HL-60/S4 (cell line): ENCODE measurements around the gene TMEM89.

Source experiments
- in situ Hi-C: fragments of 300-500 bp; cut with MboI; formaldehyde crosslinking; loops from 2 replicates; pipeline ENCODE4 v1.14.3; 2022; ENCODE audit warnings: low sequenced_read_pairs

Gene TMEM89

DNA sequence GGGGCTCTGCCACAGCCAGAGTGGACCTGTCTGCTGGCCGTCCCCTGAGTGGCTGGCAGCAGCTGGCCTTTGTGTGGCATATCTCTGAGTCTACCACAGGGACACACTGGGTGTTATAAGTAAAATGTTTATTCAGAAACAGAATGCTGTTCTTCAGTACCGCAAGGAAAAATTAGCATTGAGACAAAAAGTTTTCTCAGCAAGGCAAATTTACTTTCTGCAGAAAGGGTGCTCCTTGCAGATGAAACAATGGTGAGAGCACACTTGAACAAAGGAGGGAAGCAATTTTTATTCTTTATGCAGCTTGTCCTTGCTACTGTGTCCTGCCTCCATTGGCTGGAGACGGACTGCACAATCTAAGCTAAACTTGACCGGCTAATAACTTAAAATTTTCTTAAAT is 4.0 kb downstream of the TMEM89 start:
- in situ Hi-C loops, result no loop called here

DNA sequence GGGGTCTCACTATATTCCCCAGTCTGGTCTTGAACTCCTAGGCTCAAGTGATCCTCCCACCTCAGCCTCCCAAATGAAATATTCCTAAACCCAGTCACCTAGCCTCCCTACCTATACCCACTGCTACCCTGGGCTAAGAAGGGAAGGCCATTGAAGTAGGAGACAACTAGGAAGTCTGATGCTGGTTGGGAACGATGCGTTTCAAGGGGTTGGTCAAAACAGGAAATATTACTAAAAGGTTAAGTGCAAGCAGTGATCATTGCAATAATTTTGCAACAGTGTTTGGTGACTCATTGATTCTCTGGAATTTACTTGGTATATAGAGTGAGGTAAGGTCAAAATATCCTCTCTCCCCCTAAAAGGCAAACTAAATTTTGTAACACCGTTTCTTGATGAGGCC is 7.5 kb downstream of the TMEM89 start:
- in situ Hi-C loops, result no loop called here

DNA sequence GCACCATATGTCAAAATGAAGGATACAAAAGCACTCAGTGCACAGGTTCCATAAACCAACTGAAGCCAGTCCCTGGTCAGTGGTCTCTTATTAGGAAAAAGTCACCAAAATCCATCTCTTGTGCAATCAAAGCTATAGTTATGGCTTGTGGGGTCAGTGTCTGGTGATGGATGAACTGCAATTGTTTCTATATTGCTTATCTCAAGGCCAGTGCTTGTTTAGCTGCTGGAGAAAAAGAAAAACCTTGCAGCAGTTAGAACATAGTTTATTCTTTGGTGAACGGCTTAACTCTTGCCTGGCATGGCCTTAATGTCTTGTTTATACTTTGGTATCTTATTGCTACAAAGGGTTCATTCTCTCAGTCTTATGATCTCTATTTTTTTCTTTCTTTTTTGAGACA is 9.3 kb downstream of the TMEM89 start:
- in situ Hi-C loops, result no loop called here

DNA sequence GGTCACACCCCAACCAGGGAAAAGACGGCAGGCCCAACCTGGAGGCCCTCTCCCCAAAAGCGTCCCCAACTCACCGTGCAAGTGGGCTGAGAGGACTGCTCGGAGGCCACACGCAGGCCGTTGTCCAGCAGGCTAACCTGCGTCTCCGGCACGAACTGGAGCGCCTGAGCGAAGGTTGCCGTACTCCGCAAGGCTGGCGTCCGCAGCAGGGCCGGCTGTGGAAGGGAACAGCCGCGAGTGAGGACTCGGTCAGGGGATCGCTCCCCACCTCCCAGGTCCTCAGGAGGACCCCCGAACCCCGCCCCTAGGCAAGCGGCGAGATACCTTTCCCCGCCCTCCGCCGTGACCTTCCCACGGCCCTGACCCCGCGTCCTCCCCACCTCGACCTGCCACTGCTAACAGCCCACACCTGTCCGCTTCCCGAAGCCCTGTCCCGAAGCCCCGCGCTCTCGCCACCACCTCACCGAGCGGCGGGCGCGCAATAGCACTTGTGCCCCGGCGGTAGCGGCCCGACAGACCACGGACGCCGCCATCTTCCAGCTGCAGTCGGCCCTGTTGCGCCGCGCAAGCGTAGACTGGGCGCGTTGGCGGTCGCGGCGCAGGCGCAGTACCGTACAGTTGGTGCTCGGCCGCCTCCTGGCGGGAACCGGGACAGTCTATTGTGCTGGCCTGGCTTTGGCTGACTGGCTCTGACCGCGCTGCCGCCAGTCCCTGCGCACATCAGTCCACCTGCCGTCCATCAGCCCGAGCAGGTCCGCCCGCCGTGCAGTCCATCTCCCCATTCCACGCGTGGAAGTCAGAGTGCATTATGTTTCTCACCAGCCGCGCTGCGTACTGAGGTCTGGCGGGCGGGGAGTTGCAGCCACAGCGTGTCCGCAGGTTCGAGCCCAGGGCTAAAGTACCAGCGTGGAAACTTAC is 12.2 kb downstream of the TMEM89 start, which contains the start of gene UQCRC1:
Gene UQCRC1, minus strand, starts transcription at position 559 of the 918 bp plus-strand sequence. Its CDS starts 26 bp downstream, at position 533.
- in situ Hi-C loops, result no loop called here

DNA sequence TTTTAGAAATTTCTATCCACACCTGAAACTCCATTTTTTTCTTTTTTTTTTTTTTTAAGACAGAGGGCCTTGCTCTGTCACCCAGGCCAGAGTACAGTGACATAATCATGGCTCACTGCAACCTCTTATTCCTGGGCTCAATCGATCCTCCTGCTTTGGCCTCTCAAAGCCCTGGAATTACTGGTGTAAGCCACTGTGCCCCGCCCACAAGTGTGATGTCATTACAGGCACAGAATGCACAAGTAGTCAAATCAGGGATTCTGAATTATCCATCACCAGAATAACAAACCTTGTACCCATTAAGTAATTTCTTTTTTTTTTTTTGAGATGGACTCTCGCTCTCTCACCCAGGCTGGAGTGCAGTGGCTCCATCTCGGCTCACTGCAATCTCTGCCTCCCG is 14.1 kb downstream of the TMEM89 start:
- in situ Hi-C loops, result no loop called here

DNA sequence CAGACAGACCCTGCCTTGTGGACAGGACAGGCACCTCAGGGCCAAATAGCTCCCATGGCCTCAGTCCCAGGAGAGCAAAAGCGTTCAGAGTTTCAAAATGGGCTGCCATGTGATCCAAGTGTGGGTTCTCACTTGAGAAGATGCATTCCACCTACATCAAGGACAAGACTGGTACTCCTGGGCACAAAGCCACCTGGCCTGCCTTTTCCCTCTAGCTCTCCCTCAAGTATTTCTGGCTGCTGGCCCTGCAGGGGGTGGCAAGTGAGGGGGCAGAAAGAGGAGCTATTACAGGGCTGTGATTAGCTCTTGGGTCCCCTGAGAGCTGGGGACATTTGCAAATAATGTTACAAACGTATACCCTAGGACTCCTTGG is 20.0 kb downstream of the TMEM89 start:
- in situ Hi-C loops, result no loop called here

DNA sequence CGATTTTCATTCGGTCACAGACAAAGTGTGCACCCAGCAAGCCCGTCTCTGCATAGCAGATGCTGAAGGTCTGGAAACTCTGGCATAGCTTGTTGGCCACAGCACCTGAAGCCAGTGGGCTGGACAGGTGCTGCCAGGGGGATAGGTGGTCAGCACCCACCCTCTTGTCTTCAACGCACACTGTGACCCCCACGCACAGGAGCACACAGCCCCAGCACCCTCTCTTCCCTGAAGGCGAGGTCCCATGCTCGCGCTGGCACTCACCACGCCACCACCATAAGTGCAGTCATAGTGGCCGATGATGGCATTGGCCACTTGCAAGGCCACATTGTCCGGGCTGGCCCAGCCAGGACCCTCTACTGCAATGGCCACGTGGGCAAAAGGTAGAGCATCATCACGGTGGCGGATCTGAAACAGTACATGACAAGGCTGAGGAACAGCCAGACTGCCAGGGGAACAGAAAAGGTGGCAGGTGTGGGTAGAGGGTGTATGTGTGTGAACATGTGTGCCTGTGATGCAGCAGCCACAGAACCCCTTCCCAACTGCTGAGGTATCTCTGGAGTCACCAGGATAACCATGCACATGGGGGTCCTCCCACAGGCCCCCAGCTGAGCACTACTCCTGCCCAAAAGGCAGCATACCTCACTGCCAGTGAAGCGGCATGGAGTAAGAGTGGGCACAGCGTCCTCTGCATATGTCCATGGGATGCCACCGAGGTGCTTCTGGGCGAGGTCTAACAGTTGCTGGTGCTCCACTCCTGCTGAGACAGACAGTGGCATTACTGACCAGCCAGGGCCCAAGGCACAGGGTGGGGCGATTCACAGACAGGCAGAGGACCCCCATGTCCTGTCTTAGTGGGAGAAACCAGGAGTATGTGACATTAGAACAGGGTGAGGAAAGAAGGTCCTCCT is 20.6 kb downstream of the TMEM89 start:
- in situ Hi-C loops, result no loop called here

DNA sequence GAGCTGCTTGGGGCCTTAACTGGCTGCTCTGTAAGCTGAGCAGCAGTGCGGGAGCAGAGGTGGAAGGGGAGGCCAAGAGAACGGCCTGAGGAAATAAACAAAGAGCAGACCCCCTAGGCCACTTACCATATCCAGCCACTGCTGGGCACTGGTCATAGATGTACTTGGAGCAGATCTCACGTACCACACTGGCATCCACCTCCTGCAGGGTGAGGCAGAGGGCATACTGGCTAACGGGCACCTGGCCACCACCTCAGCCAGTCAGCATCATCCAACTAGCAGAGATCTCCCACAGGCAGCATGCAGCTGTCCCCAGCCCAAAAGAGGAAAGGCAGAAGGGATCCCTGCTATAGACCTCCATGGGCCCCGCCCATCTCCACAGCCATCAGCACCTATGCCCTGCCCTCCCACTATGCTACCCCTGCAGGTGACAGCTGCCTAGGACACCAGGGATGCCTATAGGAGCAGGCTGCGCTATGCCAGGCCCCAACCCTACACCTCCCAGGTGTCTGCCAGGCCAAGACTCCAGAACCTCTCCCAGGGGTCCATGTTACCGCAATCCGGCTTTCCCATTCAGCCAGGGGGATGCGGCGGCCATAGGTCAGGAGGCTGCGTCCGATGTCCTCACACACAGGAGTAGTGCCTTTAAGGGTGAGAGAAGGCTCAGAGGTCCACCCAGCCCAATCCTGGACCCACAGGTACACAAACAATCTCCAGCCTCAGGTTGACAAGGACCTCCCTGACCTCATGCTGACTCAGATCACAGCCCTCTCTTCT is 21.9 kb downstream of the TMEM89 start:
- in situ Hi-C loops, result no loop called here

DNA sequence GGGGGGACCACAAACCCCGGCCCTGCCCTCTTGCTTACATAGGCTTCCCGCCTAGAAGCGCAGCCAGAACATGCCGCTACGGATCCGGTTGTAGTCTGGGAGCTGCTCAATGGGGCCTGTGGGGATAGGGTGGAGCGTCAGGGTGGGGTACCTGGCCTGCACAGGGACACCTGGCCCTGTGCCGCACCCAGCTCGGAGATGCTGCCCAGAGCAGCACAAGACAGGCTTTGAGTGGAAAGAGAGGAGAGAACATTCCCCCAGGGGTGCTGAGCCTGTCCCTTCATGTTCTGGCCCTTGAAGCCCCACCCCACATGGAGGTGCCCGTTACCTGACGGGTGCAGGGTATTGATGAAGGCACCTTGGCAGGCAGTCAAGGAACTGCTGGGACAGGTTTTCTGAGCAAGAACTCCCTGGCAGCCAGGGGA is 22.5 kb downstream of the TMEM89 start:
- in situ Hi-C loops, result no loop called here

DNA sequence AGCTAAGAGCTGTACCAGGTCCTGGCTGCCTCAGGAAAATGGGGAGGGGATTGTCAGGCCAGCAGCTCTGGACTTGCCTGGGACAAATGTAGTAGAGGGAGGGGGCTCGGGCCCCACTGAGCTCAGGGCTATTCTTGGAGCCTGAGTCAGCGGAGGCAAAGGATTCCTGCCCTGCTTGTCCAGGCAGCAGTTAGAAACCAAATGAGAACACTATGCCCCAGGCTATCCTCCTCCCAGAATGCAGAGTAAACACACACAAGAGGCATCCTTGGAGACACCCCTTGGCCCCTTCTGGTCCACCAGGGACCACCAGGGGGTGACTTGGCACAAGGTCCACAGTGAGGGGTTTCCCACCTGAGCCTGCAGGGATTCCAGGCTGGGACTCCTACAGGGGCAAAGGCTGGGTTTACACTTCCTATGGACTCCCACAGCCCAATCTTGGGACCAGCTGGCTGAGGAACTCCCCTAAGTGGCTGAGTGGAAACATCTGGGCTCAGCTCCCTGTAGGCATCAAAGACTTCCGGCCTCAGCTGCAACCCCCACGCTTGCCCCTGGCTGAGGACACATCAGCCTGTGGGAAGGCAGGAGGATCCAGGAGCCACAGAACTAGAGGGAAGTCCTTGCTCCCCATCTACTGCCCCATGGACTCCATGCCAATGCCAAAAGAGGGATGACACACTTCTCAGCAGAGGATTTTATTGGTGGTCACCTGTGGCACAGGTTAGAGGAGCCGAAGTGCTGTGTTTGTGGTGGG is 23.1 kb downstream of the TMEM89 start:
- in situ Hi-C loops, result no loop called here

DNA sequence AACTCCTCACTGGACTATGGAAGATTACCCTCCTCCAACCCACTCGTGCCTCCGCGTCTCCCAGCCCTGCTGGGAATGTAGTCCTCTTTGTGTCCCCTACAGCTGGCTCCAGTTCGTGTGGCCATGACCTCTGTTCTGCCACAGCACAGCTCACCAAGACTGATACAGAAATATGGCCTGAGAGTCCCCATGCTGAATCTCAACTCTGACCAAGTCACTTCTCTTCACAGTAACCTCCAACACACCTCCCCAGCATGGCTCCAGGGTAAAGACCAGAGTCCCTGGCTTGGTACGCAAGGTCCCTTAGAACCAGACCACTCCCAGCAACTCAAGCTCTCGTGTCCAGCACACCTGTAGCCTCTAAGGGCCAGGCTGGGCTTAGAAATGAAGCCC is 24.2 kb downstream of the TMEM89 start:
- in situ Hi-C loops, result no loop called here

DNA sequence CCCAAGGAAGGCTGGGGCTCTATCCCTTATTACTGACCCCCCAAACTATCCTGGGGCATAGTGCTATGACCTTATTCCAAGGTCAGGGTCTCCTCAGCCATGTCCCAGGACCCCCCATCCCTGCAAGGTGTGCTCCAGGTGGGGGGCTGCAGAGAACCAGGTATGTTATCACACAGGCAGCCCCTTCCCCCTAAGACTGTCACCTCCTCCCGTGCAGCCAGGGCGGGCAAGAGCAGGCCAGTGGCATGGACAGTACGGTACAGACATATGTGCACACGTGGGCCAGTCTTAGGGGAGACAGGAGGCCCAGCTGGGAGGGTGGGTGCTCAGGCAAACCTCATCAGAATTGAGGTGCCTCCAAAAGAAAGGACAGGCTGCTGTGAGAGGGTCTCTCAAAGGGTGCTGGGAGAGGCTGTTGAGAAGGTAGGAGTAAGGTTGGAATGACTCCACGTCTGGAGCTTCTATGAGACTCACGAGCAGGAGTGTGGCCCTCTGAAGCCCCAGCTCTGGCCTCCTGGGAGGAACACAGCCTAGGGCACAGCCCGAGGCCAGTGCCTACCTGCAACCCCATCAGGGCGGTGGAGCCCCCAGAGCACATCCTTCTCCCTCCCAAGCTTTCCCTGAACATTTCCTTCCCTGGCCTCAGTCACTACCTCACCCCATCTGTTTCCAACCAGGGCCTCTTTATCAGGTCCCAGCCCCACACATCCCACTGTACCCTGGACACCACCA is 24.7 kb downstream of the TMEM89 start:
- in situ Hi-C loops, result no loop called here

DNA sequence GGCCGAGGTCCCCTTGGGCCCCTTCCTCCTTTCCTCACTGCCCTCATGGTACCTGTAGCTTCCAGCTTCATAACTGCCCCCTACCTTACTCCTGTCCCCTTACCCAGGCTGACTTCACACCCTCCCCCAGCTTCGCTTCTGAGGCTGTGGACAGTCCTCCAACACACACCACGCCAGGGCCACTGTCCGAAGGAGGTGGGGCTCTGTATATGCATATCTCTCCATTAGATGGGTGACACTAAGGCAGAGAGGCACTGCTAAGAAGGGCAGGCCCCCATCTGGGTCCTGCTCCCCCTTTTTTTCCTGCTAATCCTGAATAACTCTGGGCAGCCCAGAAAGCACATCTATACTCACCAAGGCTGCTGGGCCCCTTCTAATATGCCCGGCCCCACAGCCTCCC is 25.4 kb downstream of the TMEM89 start:
- in situ Hi-C loops, result no loop called here

DNA sequence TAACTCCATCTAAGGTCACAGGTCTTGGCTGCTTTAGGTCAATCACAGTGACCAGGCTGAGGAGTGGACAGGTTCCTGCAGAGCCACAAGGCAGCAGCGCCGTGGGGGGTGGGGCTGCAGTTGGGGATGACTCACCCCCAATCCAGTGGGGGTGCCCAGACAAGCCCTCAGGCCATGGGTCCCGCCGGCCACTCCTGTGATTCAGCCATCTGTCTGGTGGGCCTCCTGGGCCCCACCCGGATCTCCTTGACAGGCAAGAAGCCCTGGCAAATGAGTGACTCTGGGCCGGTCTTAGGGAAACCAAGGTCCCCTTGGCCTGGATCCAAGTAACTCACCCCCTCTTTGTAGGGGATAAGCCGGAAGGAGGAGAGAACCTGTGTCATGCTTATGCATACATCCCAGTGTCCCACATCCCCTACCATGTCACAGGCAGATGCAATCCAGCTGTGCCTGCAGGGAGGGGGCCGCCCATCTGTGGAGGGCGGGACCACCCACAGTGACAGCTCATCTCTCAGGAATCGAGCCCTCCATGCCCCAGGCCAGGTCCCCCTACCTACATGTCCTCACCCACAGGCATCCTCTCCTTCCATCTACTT is 25.9 kb downstream of the TMEM89 start:
- in situ Hi-C loops, result no loop called here

DNA sequence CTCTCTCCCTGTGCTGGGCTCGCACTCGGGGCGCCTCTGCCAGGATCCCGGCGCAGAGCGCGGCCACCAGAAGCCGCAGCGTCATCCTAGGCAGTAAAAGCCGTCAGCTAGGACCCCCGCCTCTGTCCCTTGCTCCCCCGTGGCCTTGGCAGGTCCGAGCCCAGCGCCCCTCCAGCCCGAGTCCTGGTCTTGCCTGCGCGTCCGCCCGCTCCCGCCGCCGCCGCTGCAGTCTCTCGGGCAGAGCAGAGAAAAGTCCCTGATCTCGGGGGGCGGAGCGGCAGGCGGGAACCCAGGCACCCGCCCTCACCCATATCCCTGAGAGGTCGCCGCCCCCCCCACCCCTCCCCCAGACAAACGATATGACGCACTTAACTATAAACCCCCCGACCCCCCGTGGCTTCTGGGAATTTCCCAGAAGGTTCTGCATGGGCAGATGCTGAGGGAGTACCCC is 26.5 kb downstream of the TMEM89 start, which contains the start of gene COL7A1:
Gene COL7A1, minus strand, starts transcription at position 255 of the 451 bp plus-strand sequence. Its CDS starts 170 bp downstream, at position 85.
- in situ Hi-C loops, result no loop called here

DNA sequence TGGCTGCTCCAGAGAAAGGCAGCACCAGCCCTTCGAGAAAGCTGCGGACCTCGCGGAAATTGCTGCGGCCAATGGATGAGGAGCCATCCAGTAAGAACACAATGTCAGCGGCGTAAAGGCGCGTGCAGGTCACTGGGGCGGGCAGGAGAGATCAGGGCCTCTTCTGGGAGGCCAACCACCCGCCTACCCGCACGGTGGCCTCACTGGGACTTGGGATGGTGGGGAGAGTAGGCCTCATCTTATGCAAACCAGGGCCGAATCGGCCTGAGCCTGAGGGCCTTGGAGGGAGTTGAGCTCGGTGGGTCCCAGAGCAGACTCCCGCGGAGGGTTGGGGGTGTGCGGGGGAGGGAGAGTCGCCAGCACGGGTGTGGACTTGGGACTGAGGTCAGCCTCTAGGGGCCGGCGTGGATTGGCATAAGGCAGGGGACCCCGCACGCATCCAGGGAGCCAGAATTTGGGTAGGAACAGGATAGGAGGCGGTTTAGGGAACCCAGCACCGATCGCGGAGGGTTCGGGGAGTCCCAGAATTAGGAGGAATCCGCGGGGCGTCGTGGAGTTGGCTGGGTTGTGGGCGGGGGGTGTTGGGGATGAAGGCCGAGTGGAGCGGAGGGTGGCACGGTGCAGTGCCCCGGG is 27.0 kb downstream of the TMEM89 start:
- in situ Hi-C loops, result no loop called here

DNA sequence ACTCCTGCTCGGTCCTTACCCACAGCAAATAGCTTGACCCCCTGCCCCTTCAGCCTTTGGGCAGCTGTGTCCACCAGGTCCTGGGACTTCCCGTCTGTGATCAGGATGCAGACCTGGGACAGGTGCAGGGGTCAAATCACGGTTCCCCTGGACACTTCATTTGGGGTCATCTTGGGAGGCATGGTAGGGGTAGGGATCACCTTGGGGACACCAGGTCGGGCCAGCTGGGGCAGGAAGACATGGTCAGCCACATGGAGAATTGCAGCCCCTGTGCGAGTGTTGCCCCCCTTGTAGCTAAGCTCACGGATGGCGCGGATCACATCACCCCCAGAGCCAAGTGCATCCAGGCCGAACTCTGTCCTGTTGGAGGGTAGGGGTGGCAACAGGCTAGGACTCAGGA is 28.2 kb downstream of the TMEM89 start:
- in situ Hi-C loops, result no loop called here

DNA sequence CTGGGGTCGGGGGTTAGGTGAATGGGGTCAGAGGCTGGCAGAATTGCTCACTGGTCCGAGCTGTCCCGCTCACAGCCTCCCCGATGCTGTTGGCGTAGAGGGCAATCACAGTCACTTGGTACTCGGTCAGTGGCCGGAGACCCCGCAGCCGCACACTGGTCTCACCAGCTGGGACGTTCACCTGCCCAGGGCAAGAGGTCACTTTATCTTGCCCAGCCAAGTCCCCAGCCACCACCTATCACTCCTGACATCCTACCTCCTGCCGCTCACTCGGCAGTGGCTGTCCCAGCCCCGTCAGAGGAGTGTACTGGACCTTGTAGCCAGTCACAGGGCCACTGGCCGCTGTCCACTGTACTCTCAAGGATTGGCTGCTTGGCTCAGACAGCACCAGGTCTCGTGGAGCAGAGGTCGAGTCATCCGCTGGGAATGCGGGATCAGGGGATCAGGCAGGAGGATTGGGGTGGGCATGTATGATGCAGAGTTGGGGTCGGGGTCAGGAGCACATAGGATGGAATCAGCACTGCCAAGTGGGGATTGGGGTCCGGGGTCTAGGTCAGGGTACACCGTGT is 29.0 kb downstream of the TMEM89 start:
- in situ Hi-C loops, result no loop called here
